NT2/D1 (cell line): ENCODE results near the gene SRC.

Experiments
- DNase-seq: peaks from one replicate; pipeline ENCODE4 v3.0.0-alpha.2; 2011; ENCODE audit warnings: low read depth, low spot score
- H3K27me3 ChIP-seq: 2 replicates; pipeline ENCODE4 v1.6.0; 2011; ENCODE audit warnings: mild to moderate bottlenecking; ENCODE audit not compliant: insufficient read length, insufficient read depth
- H3K36me3 ChIP-seq: 2 replicates; pipeline ENCODE4 v1.6.1; 2011; ENCODE audit warnings: mild to moderate bottlenecking, low read length, mixed read lengths; ENCODE audit not compliant: insufficient read depth, insufficient read length
- H3K4me1 ChIP-seq: 2 replicates; pipeline ENCODE4 v1.5.1; 2011; ENCODE audit not compliant: insufficient read depth, insufficient read length
- H3K4me3 ChIP-seq: 2 replicates; pipeline ENCODE4 v1.5.1; 2011; ENCODE audit warnings: low read depth; ENCODE audit not compliant: insufficient read length
- H3K9ac ChIP-seq: 2 replicates; pipeline ENCODE4 v1.6.0; 2011; ENCODE audit warnings: low read depth; ENCODE audit not compliant: insufficient read length
- H3K9me3 ChIP-seq: 2 replicates; pipeline ENCODE4 v1.5.1; 2011; ENCODE audit warnings: mild to moderate bottlenecking, low read length; ENCODE audit not compliant: insufficient read depth
- SUZ12 ChIP-seq: IDR thresholded peaks from 2 replicates; pipeline ENCODE4 v1.6.1; 2011; ENCODE audit not compliant: insufficient read length, insufficient read depth; ENCODE audit errors: extremely low read depth
- YY1 ChIP-seq: IDR thresholded peaks from 2 replicates; pipeline ENCODE4 v1.6.1; 2011; ENCODE audit not compliant: insufficient read length, insufficient read depth
- ZNF274 ChIP-seq: IDR thresholded peaks from 2 replicates; pipeline ENCODE4 v1.6.1; 2011; ENCODE audit warnings: mild to moderate bottlenecking, low read depth, low read length

SRC gene

GRCh38 chr20:37359331-37359730 is 13.4 kb downstream of the SRC start:
- Histone ChIP-seq H3K9ac (peak overlapping the region; percentile 26), H3K4me3 (no peak overlapping the region), H3K36me3 (peaks cover 30% of the 10 kb centered on the region), H3K4me1 (peaks cover 18% of the 10 kb centered on the region), H3K9me3 (no peaks in the 10 kb centered on the region), H3K27me3 (no peaks in the 10 kb centered on the region)
- DNase-seq = no peak
- no peak for TF ChIP-seq SUZ12
- TF ChIP-seq YY1 = no peak
- no peak for TF ChIP-seq ZNF274

DNA sequence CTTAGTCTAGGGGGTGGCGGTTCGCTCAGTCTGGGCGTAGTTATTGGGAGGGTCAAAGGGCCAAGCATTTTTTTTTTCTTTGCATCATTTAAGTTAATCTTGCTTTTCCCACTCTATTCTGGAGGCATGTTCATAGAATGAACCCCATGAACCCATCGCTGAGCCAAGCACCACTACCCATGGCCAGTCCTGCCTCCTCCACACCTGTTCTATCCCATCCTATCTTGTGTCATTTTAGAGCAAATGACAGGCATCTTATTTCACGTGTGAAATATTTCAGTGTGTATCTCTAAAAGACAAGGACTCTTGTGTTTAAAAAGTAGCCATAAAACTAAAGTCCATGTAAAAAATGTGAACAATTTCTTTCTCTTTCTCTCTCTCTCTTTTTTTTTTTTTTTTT is 13.9 kb downstream of the SRC start:
- peak overlapping the region; percentile 26 for H3K9ac ChIP-seq
- peaks cover 29% of the 10 kb centered on the region for H3K36me3 ChIP-seq
- no peaks in the 10 kb centered on the region for H3K27me3 ChIP-seq
- peaks cover 18% of the 10 kb centered on the region for H3K4me1 ChIP-seq
- TF ChIP-seq SUZ12 = no peak
- no peak overlapping the region for H3K4me3 ChIP-seq
- no peak for DNase-seq
- H3K9me3 ChIP-seq = no peaks in the 10 kb centered on the region

DNA sequence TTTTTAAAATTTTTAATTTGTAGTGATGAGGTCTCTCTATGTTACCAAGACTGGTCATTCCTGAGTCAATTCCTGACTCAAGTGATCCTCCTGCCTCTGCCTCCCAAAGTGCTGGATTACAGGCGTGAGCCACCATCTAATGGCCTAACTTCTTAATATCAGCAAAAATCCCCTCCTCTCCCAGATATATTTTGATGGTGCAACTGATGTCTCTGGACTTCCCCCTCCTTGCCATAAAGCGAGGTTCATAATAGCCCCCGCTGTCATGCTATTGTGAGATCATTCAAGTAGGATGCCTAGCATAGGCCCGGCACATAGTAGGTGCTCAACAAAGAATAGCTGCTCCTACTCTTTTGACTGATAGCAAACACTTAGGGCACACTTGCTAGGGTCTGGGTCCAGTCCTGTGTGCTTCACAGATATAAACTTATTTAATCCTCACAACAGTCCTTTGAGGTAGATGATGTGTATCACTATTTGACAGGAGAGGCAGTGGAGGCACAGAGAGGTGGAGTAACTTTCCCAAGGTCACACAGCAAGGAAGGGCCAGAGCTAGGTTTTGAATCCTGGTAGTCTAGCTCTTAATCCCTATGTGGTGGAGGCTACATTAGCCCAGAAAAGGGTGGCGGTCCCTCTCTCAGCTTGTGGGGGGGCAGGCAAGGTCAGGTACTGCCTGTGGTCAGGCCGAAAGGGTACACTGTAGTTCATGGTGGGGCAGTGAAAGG is 14.6 kb downstream of the SRC start:
- Histone ChIP-seq H3K4me1 (peaks cover 18% of the 10 kb centered on the region), H3K9me3 (no peaks in the 10 kb centered on the region), H3K9ac (no peak overlapping the region), H3K27me3 (no peaks in the 10 kb centered on the region), H3K36me3 (peaks cover 33% of the 10 kb centered on the region), H3K4me3 (no peak overlapping the region)
- no peak for DNase-seq
- TF ChIP-seq SUZ12 (no peak), YY1 (no peak), ZNF274 (no peak)

DNA sequence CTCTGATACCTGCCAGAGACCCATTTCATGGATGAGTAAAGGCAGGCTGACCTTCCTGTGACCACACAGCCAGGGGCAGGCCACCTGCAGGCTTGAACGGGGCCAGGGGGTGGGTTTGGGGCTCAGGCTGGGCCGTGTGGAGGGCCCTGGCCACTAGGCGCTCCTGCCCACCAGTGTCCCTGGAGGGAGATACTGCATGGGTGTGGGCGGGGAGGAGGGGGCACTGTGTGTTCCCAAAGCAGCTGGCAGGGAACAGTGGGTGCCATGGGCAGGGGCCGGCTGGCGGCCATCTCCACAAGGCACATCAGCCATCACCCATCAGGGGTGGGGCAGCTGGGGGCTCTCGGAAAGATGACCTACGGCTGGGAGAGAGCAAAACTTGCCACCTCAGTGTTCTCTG is 15.4 kb downstream of the SRC start:
- Histone ChIP-seq H3K27me3 (no peaks in the 10 kb centered on the region), H3K9ac (no peak overlapping the region), H3K4me3 (no peak overlapping the region), H3K4me1 (peaks cover 18% of the 10 kb centered on the region), H3K36me3 (peaks cover 37% of the 10 kb centered on the region), H3K9me3 (no peaks in the 10 kb centered on the region)
- no peak for TF ChIP-seq YY1
- TF ChIP-seq ZNF274 = no peak
- TF ChIP-seq SUZ12 = no peak
- no peak for DNase-seq

- Histone ChIP-seq H3K4me3 (no peak overlapping the region), H3K4me1 (peaks cover 18% of the 10 kb centered on the region), H3K9me3 (no peaks in the 10 kb centered on the region), H3K27me3 (no peaks in the 10 kb centered on the region), H3K36me3 (peaks cover 42% of the 10 kb centered on the region), H3K9ac (no peak overlapping the region)
- TF ChIP-seq SUZ12 = no peak
- no peak for TF ChIP-seq YY1
- no peak for TF ChIP-seq ZNF274
- no peak for DNase-seq
Measured at GRCh38 chr20:37362231-37362792, 16.4 kb downstream of the SRC start.

- no peak for TF ChIP-seq YY1
- no peak for TF ChIP-seq ZNF274
- no peak for TF ChIP-seq SUZ12
- peaks cover 47% of the 10 kb centered on the region for H3K36me3 ChIP-seq
- no peaks in the 10 kb centered on the region for H3K27me3 ChIP-seq
- H3K4me1 ChIP-seq = peaks cover 18% of the 10 kb centered on the region
- no peak for DNase-seq
- no peak overlapping the region for H3K4me3 ChIP-seq
- H3K9me3 ChIP-seq = no peaks in the 10 kb centered on the region
- H3K9ac ChIP-seq = no peak overlapping the region
Measured at GRCh38 chr20:37362821-37363220, 16.9 kb downstream of the SRC start.

DNA sequence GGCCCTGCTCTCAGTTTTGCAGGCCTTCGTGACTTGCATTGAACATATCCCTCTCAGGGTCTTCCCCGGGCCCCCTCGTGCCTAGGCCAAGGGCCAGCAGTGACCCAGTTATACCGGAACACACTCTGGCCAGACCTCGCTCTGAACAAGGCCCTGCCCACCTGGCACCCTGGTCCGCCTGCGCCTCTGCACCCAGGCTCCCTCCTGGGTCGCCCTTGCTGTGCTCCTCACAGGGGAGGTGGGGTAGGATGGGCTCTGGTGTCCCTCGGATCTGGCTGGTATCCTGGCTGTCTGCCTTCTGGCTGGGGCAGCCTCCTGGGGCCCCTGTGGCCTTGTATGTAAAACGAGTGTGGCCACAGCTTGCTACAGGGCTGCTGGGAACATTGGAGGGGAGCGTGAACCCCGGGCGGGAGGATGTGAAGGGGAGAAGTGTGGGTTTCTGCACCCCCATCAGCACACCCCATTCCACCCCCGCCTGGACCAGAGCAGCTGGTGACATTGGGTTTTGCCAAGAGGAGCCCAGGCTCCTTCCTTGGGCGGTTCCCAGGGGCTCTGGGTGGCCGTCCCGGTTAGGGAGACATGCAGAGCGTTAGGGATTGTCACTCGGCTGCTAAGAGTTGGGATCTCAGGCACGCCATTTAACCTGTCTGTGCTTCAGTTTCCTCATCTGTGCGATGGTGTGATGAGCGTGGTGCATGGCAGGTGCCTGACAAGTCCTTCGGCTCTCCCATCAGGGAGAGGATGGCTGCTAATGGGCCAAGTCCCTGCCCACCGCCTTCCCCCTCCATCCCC is 17.5 kb downstream of the SRC start:
- Histone ChIP-seq H3K4me3 (no peak overlapping the region), H3K9ac (no peak overlapping the region), H3K36me3 (peaks cover 47% of the 10 kb centered on the region), H3K9me3 (no peaks in the 10 kb centered on the region), H3K4me1 (peaks cover 15% of the 10 kb centered on the region), H3K27me3 (no peaks in the 10 kb centered on the region)
- no peak for TF ChIP-seq YY1
- TF ChIP-seq SUZ12 = no peak
- TF ChIP-seq ZNF274 = no peak
- no peak for DNase-seq
